Activated naive CD4-positive, alpha-beta T cell treated with anti-CD3 and anti-CD28 coated beads, Interleukin-2, amount 10 ng/mL, durations not matched to agents 7 days and 5 days (primary cell): Measurements from ENCODE around the gene KIAA0232.
"Not testable (repeated sequence)": the region's sequence is repeated elsewhere in the genome, so short reads cannot be mapped to it uniquely, and the experiment has no call there.

Experiments
- CTCF ChIA-PET: fragments of 350-600 bp; sonication (Branson Sonifier 250); formaldehyde crosslinking; loops from one replicate; lab custom pipeline; 2021; ENCODE audit warnings: antibody characterized with exemption; lab: Charles Lee
- DNase-seq: peaks from one replicate; pipeline ENCODE4 v3.0.0-alpha.2; 2020
- H3K27ac Mint-ChIP-seq: one replicate; pipeline ENCODE4 v1.8.0; 2021; ENCODE audit warnings: mild to moderate bottlenecking, moderate library complexity, mixed read lengths
- H3K27me3 Mint-ChIP-seq: one replicate; pipeline ENCODE4 v1.8.0; 2021; ENCODE audit warnings: mild to moderate bottlenecking, mixed read lengths
- H3K36me3 Mint-ChIP-seq: one replicate; pipeline ENCODE4 v1.8.0; 2021; ENCODE audit warnings: mixed read lengths
- H3K4me1 Mint-ChIP-seq: one replicate; pipeline ENCODE4 v1.8.0; 2021; ENCODE audit warnings: mixed read lengths
- H3K4me3 Mint-ChIP-seq: one replicate; pipeline ENCODE4 v1.8.0; 2021; ENCODE audit warnings: mild to moderate bottlenecking, moderate library complexity, mixed read lengths
- H3K9me3 Mint-ChIP-seq: one replicate; pipeline ENCODE4 v1.8.0; 2021; ENCODE audit warnings: mixed read lengths

Gene KIAA0232

DNA sequence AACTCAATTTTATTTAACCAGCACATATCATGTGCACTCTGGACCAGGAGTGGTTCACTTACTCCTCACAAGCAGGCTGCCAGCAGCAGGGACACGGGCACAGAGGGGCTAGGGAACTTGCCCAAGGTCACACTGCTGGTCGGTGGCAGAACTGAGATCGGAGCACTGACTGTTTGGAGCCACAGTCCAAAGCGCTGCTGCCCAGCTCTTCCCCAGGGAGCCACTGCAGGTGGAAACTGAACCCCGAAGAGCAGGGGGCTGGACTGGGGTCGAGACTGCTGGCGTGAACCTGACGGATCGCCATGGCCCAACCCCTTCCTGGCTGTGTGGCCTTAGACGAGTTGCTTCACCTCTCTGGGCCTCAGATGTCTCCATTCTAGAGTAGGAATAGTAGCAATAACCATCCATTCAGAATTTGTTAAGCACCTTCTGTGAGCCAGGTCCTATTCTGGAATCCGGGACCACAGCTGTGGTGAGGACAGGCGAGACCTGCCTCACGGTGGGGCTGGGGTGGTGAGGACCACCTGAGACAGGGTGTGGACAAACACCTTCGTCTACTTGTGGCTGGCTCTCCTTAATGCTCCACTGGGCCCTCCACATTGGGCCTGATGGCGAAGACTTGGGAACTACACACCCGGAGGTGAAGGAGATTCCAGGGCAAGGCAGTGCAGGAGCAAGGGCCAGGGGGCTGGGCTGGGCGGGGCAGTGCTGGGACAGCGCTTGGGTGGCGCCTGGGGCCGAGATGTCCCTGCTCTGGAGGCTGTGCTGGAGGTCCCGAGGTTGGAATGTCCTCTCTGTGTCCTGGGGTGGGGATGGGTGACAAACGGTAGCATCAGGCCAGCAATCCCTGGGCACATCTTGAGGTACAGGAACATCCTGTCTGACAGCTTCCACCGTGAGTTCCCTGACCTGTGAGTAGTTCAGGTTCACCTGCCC, 32.0 kb upstream of the KIAA0232 start:
- Mint-ChIP-seq H3K27ac (peak overlapping the region; percentile 73), H3K4me3 (no peak overlapping the region), H3K36me3 (no peaks in the 10 kb centered on the region), H3K27me3 (no peaks in the 10 kb centered on the region), H3K4me1 (peaks cover 13% of the 10 kb centered on the region), H3K9me3 (no peaks in the 10 kb centered on the region)
- CTCF ChIA-PET, result no interaction called here
- no peak for DNase-seq

GRCh38 chr4:6751611-6752485, 30.7 kb upstream of the KIAA0232 start:
- CTCF ChIA-PET, result interaction anchor here (0.7 to 1.0 kb wide), 2 partner anchors 32 to 122 kb away, joined by 4 to 5 read pairs; no protein-coding TSS in a partner anchor
- no peaks in the 10 kb centered on the region for H3K36me3 Mint-ChIP-seq
- H3K27me3 Mint-ChIP-seq, result no peaks in the 10 kb centered on the region
- H3K4me1 Mint-ChIP-seq, result peaks cover 13% of the 10 kb centered on the region
- no peaks in the 10 kb centered on the region for H3K9me3 Mint-ChIP-seq
- peak overlapping the region; percentile 49 for H3K4me3 Mint-ChIP-seq
- peak; percentile 34 for DNase-seq
- peak overlapping the region; percentile 73 for H3K27ac Mint-ChIP-seq

GRCh38 chr4:6752486-6752829, 30.1 kb upstream of the KIAA0232 start:
- CTCF ChIA-PET, result interaction anchor here (0.7 kb wide), 1 partner anchor 121 kb away, joined by 4 read pairs; no protein-coding TSS in a partner anchor
- H3K27me3 Mint-ChIP-seq, result peaks cover 3% of the 10 kb centered on the region
- no peak overlapping the region for H3K27ac Mint-ChIP-seq
- DNase-seq, result no peak
- H3K4me1 Mint-ChIP-seq, result peaks cover 13% of the 10 kb centered on the region
- no peaks in the 10 kb centered on the region for H3K9me3 Mint-ChIP-seq
- H3K4me3 Mint-ChIP-seq, result no peak overlapping the region
- H3K36me3 Mint-ChIP-seq, result no peaks in the 10 kb centered on the region

DNA sequence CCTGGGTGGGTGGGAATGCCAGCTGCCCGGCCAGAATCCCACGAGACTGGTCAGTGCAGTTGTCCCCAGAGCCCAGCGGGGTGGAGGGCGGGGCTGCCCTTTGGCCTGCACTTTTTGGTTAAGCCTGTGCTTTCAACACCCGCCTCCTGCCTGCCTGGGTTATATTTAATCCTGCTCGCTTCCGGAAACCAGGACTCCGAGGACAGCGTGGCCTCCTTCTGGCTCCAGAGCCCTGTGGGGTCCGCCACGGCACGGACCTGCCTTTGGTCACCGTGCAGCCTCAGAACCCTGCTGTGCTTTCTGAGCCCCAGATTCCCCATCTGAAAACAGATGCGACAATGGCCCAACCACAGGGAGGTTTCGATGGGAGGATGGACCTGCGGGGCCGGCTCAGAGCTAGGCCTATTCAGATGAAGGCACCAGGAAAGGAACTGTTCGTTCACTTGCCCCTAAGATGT, 29.4 kb upstream of the KIAA0232 start:
- CTCF ChIA-PET, result no interaction called here
- Mint-ChIP-seq H3K4me1 (peaks cover 13% of the 10 kb centered on the region), H3K27me3 (peaks cover 3% of the 10 kb centered on the region), H3K36me3 (no peaks in the 10 kb centered on the region), H3K4me3 (no peak overlapping the region), H3K27ac (no peak overlapping the region), H3K9me3 (no peaks in the 10 kb centered on the region)
- DNase-seq, result no peak

DNA sequence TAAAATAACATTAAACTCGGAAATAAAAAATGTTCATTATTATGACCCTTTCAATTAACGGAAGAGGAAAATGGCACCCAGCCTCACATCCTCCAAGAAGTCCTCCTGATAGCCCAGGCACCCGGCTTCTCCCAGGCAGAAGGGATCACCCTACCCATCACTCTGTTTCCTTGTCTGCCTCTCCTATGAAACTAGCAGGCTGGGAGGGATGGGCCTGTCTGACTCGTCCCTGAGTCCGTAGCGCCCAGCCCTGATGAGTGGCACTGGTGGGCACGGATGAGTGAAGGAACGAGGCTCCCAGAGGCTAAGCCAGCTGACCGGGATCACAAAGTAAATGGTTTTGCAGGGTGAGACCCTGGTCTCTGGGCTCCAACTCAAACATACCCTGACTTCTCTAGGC, 28.6 kb upstream of the KIAA0232 start:
- no peaks in the 10 kb centered on the region for H3K36me3 Mint-ChIP-seq
- CTCF ChIA-PET, result no interaction called here
- no peak for DNase-seq

GRCh38 chr4:6754481-6755087, 27.9 kb upstream of the KIAA0232 start:
- no peaks in the 10 kb centered on the region for H3K36me3 Mint-ChIP-seq
- CTCF ChIA-PET, result no interaction called here

More for the DNA sequence above, 28.6 kb upstream of the KIAA0232 start:
- H3K27ac Mint-ChIP-seq, result no peak overlapping the region
- H3K9me3 Mint-ChIP-seq, result no peaks in the 10 kb centered on the region
- H3K4me1 Mint-ChIP-seq, result peaks cover 13% of the 10 kb centered on the region
- H3K27me3 Mint-ChIP-seq, result peaks cover 6% of the 10 kb centered on the region
- no peak overlapping the region for H3K4me3 Mint-ChIP-seq

GRCh38 chr4:6755088-6755753, 27.3 kb upstream of the KIAA0232 start:
- H3K9me3 Mint-ChIP-seq, result no peaks in the 10 kb centered on the region
- DNase-seq, result no peak
- H3K36me3 Mint-ChIP-seq, result no peaks in the 10 kb centered on the region
- no peak overlapping the region for H3K27ac Mint-ChIP-seq
- H3K27me3 Mint-ChIP-seq, result peaks cover 7% of the 10 kb centered on the region
- peaks cover 13% of the 10 kb centered on the region for H3K4me1 Mint-ChIP-seq
- no peak overlapping the region for H3K4me3 Mint-ChIP-seq
- CTCF ChIA-PET, result no interaction called here

More at GRCh38 chr4:6754481-6755087, 27.9 kb upstream of the KIAA0232 start:
- Mint-ChIP-seq H3K9me3 (no peaks in the 10 kb centered on the region), H3K4me3 (no peak overlapping the region), H3K4me1 (peaks cover 13% of the 10 kb centered on the region), H3K27me3 (peaks cover 7% of the 10 kb centered on the region), H3K27ac (no peak overlapping the region)
- DNase-seq, result no peak

DNA sequence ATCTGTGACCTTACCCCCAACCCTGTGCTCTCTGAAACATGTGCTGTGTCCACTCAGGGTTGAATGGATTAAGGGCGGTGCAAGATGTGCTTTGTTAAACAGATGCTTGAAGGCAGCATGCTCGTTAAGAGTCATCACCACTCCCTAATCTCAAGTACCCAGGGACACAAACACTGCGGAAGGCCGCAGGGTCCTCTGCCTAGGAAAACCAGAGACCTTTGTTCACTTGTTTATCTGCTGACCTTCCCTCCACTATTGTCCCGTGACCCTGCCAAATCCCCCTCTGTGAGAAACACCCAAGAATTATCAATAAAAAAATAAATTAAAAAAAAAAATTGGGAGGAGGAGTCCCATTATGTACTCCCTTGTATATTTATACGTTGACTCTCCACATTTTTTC, 26.2 kb upstream of the KIAA0232 start:
- CTCF ChIA-PET, result interaction anchor here (0.6 kb wide), 1 partner anchor 118 kb away, joined by 3 read pairs; no protein-coding TSS in a partner anchor
- not testable (repeated sequence) for DNase-seq, H3K36me3 Mint-ChIP-seq, H3K9me3 Mint-ChIP-seq, H3K4me3 Mint-ChIP-seq, H3K4me1 Mint-ChIP-seq, H3K27ac Mint-ChIP-seq
- H3K27me3 Mint-ChIP-seq, result peaks cover 18% of the 10 kb centered on the region

DNA sequence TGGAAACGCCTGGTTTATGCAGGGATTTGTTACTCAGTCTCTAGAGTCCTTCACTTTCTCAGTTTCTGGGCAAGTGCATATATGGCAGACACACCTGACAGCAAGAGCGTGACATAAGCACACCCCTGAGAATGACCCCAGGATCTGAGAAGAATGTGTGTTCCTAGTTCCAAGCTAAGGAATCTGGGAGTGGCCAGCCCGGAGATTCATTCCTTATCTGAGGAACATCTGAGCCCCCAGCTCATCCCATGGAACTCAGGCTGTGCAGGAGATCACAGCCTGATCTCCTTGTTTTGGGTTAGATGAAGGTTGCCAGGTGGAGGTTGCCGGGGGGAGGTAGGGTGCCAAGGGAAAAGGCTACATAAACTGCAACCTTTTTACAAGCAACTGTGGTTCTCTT, 23.8 kb upstream of the KIAA0232 start:
- CTCF ChIA-PET, result no interaction called here
- Mint-ChIP-seq H3K27me3 (peaks cover 31% of the 10 kb centered on the region), H3K36me3 (no peaks in the 10 kb centered on the region), H3K9me3 (no peaks in the 10 kb centered on the region), H3K27ac (no peak overlapping the region), H3K4me1 (no peaks in the 10 kb centered on the region), H3K4me3 (no peak overlapping the region)
- no peak for DNase-seq

DNA sequence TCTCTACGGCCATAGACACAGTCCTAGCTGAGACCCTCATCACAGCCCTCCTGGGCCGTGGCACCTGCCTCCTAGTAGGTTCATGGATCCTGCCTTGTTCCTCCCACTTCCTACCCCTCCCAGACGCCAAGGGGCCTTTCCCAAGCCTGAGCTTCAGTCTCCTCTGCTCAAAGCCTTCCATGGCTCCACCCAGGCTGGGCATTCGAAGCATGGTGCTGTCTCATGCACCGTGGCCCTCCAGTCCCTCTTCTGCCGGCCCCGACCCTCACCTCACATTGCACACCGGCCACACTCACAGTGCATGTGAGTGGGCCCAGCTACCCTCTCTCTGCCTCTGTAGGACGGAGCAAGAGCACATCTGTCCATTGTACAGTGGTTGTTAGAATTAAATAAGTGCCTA, 21.7 kb upstream of the KIAA0232 start:
- Mint-ChIP-seq H3K27me3 (peaks cover 45% of the 10 kb centered on the region), H3K4me1 (no peaks in the 10 kb centered on the region), H3K27ac (no peak overlapping the region), H3K4me3 (no peak overlapping the region), H3K9me3 (no peaks in the 10 kb centered on the region), H3K36me3 (no peaks in the 10 kb centered on the region)
- DNase-seq, result no peak
- CTCF ChIA-PET, result no interaction called here

- H3K4me1 Mint-ChIP-seq, result no peaks in the 10 kb centered on the region
Observed at GRCh38 chr4:6761649-6762615, 20.6 kb upstream of the KIAA0232 start.

DNA sequence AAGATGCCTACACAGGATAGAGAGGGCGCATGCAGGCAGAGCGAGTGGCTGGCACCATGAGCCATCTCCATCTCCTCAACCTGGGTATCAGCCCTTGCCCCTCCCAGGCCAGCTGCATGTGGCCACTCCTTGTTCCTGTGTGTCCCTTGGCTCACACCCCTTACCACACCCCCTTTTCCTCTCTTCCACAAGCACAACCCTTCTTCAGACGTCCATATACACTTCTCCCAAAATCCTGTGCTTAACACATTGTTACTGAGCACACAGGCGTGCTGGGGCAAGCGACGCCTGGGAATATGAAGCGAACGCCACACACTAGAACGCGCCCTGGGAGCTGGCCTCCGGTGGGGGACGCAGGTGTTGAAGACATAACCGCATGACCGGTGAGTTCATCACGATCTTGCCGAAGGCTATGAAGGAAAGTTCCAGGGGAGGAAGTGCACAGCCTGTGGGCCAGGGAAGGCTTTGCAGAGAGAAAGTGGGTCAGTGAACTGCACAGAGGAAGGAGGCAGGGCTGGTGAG, 19.1 kb upstream of the KIAA0232 start:
- Mint-ChIP-seq H3K9me3 (no peaks in the 10 kb centered on the region), H3K4me1 (peaks cover under 1% of the 10 kb centered on the region), H3K27me3 (peaks cover 51% of the 10 kb centered on the region), H3K36me3 (no peaks in the 10 kb centered on the region), H3K27ac (no peak overlapping the region), H3K4me3 (no peak overlapping the region)
- DNase-seq, result no peak
- CTCF ChIA-PET, result no interaction called here

More at GRCh38 chr4:6761649-6762615, 20.6 kb upstream of the KIAA0232 start:
- DNase-seq, result no peak
- no peak overlapping the region for H3K4me3 Mint-ChIP-seq
- no peak overlapping the region for H3K27ac Mint-ChIP-seq
- H3K9me3 Mint-ChIP-seq, result no peaks in the 10 kb centered on the region
- CTCF ChIA-PET, result interaction anchor here (0.6 kb wide), 1 partner anchor 77 kb away, joined by 3 read pairs; no protein-coding TSS in a partner anchor
- no peaks in the 10 kb centered on the region for H3K36me3 Mint-ChIP-seq
- peaks cover 55% of the 10 kb centered on the region for H3K27me3 Mint-ChIP-seq
